Urinary bladder (tissue), 4 donors: Measurements from ENCODE around the gene OIT3. TPM values are rescaled to one million over a fixed set of nuclear protein-coding genes. Genes with fewer than 3 reads are reported as not detected.

Source experiments
- DNase-seq: peaks from one replicate; pipeline ENCODE4 v3.0.0-alpha.2; 2015; ENCODE audit errors: extremely low spot score
- H3K27ac ChIP-seq: one replicate; pipeline ENCODE4 v1.5.1; 2013; ENCODE audit warnings: low read depth, mild to moderate bottlenecking, moderate library complexity
- H3K36me3 ChIP-seq: one replicate; pipeline ENCODE4 v1.6.1; 2013; ENCODE audit warnings: mild to moderate bottlenecking, moderate library complexity; ENCODE audit not compliant: insufficient read depth
- H3K4me1 ChIP-seq: one replicate; pipeline ENCODE4 v1.6.1; 2013; ENCODE audit warnings: mild to moderate bottlenecking, moderate library complexity; ENCODE audit not compliant: insufficient read depth
- H3K4me3 ChIP-seq: one replicate; pipeline ENCODE4 v1.5.1; 2013; ENCODE audit warnings: low read depth, low read length
- WGBS: extraction: QIAGEN DNeasy Blood & Tissue Kit; methylation state at CpG from one replicate; pipeline ENCODE4 v1.1.7; 2013; 5-methylcytosine and 5-hydroxymethylcytosine counted together
- polyA plus RNA-seq: library from polyadenylated mRNA; stranded (reverse); fragments of 200-250 nt; gene quantifications from one replicate; pipeline ENCODE4 v1.2.3, GENCODE V29; 2013
- total RNA-seq: library from RNA; depleted of rRNA; stranded (reverse); fragments of >200 nt; gene quantifications from one replicate; pipeline ENCODE4 v1.2.3, GENCODE V29; 2014
- donor health status: healthy with polysubstance abuse.
- donor health status: healthy.

The OIT3 gene
- total RNA-seq, result 2.3 TPM
- polyA plus RNA-seq, result 0.08 TPM

DNA sequence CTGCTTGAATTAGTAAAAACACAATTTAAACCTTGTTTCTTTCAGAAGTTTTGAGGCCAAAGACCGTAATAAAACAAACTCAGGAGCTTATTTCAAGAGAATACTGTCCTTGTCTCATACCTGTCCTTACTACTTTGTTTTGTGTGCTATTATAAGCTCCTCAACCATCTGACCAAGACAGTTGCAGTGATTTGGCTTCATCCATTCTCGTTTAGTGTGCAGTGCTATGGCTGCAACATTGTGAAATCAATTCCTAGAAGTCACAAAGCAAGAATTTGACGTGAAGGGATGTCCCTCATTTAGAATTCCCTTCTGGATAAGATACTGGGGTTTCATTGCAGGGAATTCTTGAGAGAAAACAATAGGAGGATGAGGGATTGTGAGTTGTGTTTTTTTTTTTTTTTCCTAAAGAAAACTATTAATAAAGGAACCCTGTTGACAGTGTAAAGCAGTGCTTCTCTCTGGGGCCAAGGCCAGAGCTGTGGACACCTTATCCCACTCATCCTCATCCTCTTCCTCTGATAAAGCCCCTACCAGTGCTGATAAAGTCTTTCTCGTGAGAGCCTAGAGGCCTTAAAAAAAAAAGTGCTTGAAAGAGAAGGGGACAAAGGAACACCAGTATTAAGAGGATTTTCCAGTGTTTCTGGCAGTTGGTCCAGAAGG lies at the start of gene OIT3:
OIT3 (plus strand) TSS at position 604 of the 663 bp plus-strand sequence. CDS start 60 bp downstream, outside the sequence.
- no peak for DNase-seq
- WGBS, result 69% methylated on average over 4 of the region's 4 CpGs
- Histone ChIP-seq H3K36me3 (no peaks in the 10 kb centered on the region), H3K4me1 (no peaks in the 10 kb centered on the region), H3K4me3 (no peak within 1 kb of the TSS), H3K27ac (no peak within 1 kb of the TSS)

DNA sequence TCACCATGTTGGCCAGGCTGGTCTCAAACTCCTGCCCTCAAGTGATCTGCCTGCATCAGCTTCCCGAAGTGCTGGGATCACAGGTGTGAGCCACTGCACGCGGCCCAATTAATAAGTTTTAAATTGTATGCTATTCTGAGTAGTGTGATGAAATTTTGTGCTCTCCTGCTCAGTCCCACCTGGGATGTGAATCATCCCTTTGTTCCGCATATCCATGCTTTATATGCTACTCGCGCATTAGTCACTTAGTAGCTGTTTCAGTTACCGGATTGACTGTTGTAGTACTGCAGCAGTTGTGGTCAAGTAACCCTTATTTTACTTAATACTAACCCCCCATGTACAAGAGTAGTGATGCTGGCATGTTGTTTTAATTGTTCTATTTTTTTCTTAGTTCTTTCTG lies 47.3 kb upstream of the OIT3 start:
- Histone ChIP-seq H3K36me3 (no peaks in the 10 kb centered on the region), H3K4me3 (no peak overlapping the region), H3K4me1 (no peaks in the 10 kb centered on the region), H3K27ac (no peak overlapping the region)
- WGBS, result 90% methylated on average over 7 of the region's 7 CpGs
- DNase-seq, result no peak

DNA sequence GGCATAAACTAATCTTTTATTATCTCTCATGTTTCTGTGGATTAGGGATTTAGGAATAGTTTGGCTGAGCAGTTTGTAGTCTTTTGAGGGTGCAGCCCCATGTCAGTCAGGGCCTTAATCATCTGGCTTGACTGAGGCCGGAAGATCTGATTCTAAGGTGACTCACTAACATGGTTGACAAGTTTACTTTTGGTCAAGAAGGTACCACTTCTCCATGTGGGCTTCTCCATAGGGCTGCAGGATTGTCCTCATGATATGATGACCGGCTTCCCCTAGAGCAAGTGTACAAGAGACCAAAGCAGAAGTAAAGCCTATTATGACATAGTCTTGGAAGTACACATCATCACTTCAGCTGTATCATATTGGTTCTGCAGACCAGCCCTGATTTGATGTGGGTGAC lies 45.9 kb upstream of the OIT3 start:
- 96% methylated on average over 2 of the region's 2 CpGs for WGBS
- no peaks in the 10 kb centered on the region for H3K4me1 ChIP-seq
- no peak for DNase-seq
- H3K4me3 ChIP-seq, result no peak overlapping the region
- H3K27ac ChIP-seq, result no peak overlapping the region
- no peaks in the 10 kb centered on the region for H3K36me3 ChIP-seq

DNA sequence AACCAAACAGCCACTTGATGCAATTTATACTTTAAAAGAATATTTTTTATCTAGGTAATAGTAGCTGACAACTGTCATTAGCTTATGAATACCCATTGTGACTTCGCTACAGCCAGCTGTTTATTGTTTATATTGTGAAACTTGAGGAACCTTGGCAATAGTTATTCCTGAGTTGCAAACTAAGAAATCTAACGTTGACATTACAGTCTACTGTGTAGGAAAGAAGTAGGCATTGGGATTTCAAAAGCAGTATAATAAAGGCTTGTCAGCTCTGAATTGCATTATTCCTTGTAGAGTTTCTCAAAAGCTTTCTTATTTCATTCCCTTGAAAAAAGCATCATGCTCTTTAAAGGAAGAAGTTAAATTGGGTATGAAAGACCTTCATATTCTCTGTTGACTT lies 42.7 kb upstream of the OIT3 start:
- Histone ChIP-seq H3K4me3 (no peak overlapping the region), H3K36me3 (no peaks in the 10 kb centered on the region), H3K4me1 (no peaks in the 10 kb centered on the region), H3K27ac (no peak overlapping the region)
- DNase-seq, result no peak
- WGBS, result 75% methylated on average over 2 of the region's 2 CpGs

DNA sequence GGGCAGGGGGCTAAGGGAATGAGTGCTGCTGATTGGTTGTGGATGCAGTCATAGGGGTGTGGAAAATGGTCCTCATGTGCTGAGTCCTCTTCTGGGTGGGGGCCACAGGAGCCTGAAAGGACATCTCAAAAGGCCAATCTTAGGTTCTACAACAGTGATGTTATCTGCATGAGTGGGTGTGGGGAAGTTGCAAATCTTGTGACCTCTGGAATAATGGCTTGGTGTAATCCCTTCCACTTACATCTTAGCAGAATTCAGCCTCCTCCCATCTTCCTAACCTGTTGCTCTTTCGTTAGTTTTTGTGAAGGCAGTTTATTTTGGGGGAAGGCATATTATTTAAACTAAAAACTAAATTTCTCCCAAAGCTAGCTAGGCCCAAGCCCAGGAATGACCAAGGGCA lies 42.0 kb upstream of the OIT3 start:
- H3K36me3 ChIP-seq, result no peaks in the 10 kb centered on the region
- 100% methylated on average over 1 of the region's 1 CpG for WGBS
- no peak overlapping the region for H3K27ac ChIP-seq
- no peaks in the 10 kb centered on the region for H3K4me1 ChIP-seq
- DNase-seq, result no peak
- no peak overlapping the region for H3K4me3 ChIP-seq

DNA sequence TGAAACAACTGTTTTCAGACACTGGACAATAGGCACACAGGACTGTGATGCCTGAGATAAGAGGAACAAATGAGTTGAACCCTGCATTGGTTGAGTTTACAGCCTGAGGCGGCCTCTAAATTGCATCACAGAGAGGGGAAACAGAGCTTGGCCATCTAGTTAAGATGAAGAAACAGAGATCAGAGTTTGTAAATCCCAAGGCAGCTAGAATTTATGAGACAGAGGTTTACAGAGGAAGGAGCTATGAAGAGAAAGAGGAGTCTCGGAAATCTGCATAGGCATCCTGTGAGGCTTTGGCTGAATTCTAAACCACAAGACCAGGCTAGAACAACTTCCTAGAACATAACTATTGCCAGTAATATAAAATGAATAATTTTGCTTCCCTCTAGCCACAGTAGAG lies 41.0 kb upstream of the OIT3 start:
- H3K4me3 ChIP-seq, result no peak overlapping the region
- no peaks in the 10 kb centered on the region for H3K4me1 ChIP-seq
- no peaks in the 10 kb centered on the region for H3K36me3 ChIP-seq
- DNase-seq, result no peak
- 93% methylated on average over 2 of the region's 2 CpGs for WGBS
- no peak overlapping the region for H3K27ac ChIP-seq

DNA sequence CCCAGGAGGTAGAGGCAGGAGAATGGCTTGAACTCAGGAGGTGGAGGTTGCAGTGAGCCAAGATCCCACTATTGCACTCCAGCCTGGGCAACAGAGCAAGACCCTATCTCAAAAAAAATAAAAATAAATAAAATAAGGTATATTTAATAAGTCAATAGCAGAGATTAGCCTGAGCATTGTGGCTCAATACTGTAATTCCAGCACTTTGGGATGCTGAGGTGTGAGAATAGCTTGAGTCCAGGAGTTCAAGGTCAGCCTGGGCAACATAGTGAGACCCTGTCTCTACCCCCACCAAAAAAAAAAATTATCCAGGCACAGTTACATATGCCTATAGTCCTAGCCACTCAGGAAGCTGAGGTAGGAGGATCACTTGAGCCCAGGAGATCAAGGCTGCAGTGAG lies 38.4 kb upstream of the OIT3 start:
- Histone ChIP-seq H3K4me1 (no peaks in the 10 kb centered on the region), H3K4me3 (no peak overlapping the region), H3K36me3 (no peaks in the 10 kb centered on the region), H3K27ac (no peak overlapping the region)
- no peak for DNase-seq

DNA sequence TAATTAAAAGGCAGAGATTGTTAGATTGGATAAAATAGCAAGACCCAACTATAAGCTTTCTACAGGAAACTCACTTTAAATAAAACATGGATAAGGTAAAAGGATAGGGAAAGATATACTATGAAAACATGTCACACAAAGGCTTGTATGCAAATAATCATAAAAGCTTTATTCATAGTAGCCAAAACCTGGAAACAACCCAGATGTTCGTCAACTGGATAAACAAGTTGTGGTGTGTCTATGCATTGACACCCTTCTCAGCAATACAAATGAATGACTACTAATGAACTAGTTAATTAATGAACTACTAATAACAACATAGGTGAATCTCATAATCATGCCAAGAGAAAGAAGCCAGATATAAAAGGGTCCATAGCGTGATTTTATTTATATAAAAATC lies 37.7 kb upstream of the OIT3 start:
- Histone ChIP-seq H3K36me3 (no peaks in the 10 kb centered on the region), H3K4me1 (no peaks in the 10 kb centered on the region), H3K4me3 (no peak overlapping the region), H3K27ac (no peak overlapping the region)
- WGBS, result 79% methylated on average over 2 of the region's 2 CpGs
- no peak for DNase-seq

DNA sequence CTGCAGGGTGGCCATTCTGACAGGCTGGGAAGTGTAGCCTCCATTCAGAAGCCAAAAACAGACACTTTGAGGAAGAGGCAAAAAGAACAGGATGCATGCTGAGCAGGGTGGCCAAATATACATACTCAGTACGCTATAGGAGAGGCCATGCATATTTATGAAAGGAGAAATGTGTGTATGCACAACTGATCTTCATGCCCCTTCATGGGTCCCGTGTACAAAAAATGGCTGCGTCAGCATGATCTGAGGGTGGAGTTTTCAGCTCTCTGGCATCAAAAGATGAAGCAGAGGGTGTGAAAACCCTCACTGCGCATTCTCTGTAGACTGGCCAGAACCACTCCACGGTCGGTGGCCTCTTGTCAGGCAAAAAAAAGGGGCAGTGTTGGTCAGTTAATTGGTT lies 35.5 kb upstream of the OIT3 start:
- Histone ChIP-seq H3K4me3 (no peak overlapping the region), H3K27ac (no peak overlapping the region), H3K36me3 (no peaks in the 10 kb centered on the region), H3K4me1 (no peaks in the 10 kb centered on the region)
- 97% methylated on average over 6 of the region's 6 CpGs for WGBS
- DNase-seq, result no peak

DNA sequence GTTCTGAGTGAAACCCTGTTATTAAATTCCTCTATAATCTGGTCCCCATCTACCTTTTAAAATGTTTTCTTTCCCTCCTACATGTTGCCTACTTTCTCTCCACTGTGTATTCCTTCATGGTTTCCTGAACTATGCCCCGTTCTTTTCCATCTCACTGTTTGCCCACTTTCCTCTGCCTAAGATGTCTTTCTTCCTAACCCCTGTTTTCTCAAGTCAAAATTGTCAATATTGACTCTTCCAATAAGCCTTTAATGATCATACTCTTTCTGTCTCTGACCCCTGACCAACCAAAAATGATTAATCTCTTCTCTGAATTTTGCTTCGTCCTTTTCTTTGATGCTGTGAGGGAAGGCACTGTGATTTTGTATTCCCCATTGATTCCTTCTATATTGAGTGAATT lies 30.6 kb upstream of the OIT3 start:
- H3K4me1 ChIP-seq, result no peaks in the 10 kb centered on the region
- H3K27ac ChIP-seq, result no peak overlapping the region
- WGBS, result 90% methylated on average over 2 of the region's 2 CpGs
- H3K36me3 ChIP-seq, result no peaks in the 10 kb centered on the region
- H3K4me3 ChIP-seq, result no peak overlapping the region
- no peak for DNase-seq

DNA sequence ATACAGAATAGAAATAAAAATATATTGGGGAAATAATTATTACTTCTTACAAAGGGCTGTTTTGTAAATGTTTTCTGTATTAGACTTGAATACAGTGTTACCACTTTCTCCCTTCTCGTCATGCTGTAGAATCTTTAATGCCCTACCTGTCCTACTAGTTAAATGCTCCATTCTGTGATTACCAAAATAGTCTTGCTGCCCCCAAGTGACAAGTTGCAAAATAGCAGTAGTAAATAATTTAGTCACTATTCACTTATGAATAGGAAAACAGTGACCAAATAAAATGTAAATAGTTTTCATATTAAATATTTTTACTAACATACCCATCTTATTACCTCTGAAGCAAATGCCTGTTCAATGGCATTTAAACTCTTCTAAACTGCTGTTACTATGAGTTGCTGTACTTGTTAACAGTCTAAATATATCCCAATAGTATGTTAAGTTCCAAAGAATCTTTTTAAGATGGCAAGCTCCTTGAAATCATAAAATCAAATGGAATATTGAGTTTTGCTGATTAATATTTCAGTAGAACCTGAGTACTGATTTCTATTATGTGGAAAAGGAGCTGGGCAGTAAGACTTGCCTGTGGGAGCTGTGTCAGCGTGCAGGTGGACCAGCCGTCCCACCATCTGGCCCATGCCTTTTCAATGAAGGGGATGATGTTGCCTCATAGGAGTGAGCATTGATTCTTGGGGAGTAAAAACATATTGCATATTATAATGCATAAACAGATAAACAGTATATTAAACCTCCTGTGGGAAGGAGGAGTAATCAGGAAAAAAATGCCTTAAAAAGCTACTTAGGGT lies 18.1 kb upstream of the OIT3 start:
- no peak for DNase-seq

DNA sequence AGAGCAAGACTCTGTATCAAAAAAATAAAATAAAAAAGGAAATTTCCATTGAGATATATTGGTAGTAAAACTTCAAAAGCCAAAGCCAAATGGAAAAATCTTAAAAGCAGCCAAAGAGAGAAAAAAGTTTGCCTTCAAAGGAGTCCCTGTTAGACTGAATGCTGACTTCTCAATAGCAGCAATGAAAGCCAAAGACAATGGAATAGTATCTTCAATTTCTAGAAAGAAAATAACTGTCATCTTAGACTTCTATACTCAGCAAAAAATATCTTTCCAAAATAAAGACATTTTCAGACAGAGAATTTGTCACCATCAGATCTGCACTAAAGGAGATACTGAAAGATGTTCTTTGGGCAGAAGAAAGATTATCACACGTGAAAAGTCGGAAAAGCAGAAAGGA lies 14.3 kb upstream of the OIT3 start:
- WGBS, result 98% methylated on average over 2 of the region's 2 CpGs

More for the DNA sequence above, 18.1 kb upstream of the OIT3 start:
- Histone ChIP-seq H3K36me3 (no peaks in the 10 kb centered on the region), H3K4me3 (no peak overlapping the region), H3K27ac (no peak overlapping the region), H3K4me1 (no peaks in the 10 kb centered on the region)
- WGBS, result 79% methylated on average over 3 of the region's 3 CpGs

DNA sequence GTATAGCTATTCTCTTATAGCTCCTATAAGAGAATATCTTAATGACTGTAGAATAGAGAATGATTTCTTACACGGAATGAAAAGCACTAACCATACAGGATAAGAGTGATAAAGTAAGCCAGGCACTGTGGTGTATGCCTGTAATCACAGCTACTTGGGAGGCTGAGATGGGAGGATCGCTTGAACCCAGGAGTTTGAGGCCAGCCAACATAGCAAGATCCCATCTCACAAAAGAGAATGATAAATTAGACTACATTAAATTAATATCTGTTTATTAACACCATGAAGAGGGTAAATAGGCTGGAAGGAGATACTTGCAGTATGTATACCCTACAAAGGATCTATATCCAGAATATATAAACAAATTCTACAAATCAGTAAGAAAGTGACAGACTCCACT lies 12.2 kb upstream of the OIT3 start:
- no peaks in the 10 kb centered on the region for H3K4me1 ChIP-seq
- WGBS, result 99% methylated on average over 2 of the region's 2 CpGs
- DNase-seq, result no peak

More for the DNA sequence above, 14.3 kb upstream of the OIT3 start:
- Histone ChIP-seq H3K36me3 (no peaks in the 10 kb centered on the region), H3K4me1 (no peaks in the 10 kb centered on the region), H3K4me3 (no peak overlapping the region), H3K27ac (no peak overlapping the region)
- DNase-seq, result no peak

DNA sequence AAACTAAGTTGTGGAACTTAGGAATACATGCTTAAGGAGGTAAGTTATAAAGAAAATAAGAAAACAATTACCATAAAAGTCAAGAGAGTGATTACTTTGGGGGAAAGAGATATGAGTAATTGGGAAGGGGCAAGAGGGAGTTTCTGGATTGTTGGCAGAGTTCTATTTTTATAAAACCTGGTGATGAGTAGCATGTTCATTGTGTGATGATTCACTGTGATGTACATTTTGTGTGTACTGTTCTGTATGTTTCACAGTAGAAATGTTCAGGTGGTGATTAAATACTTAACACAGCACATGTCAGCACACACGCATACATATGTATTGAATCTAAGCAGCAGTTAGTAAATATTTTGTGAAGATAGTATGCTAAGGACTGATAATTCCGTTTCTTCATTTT lies 9.7 kb upstream of the OIT3 start:
- no peak for DNase-seq
- H3K36me3 ChIP-seq, result no peaks in the 10 kb centered on the region
- H3K27ac ChIP-seq, result no peak overlapping the region
- no peaks in the 10 kb centered on the region for H3K4me1 ChIP-seq
- H3K4me3 ChIP-seq, result no peak overlapping the region
- 85% methylated on average over 2 of the region's 2 CpGs for WGBS

More for the DNA sequence above, 12.2 kb upstream of the OIT3 start:
- H3K27ac ChIP-seq, result no peak overlapping the region
- no peaks in the 10 kb centered on the region for H3K36me3 ChIP-seq
- H3K4me3 ChIP-seq, result no peak overlapping the region
